ENCODE results near the gene FREM2.

- no peak for TF ChIP-seq FOXP2 (optimal IDR thresholded peaks at IDR 0.05; ENCODE audit: borderline replicate concordance, extremely low read depth, extremely low read length, insufficient read depth)
- no peak for TF ChIP-seq POLR2AphosphoS5 (IDR thresholded peaks at IDR 0.05; ENCODE audit: low read depth, low read length)
- no peak for TF ChIP-seq SIN3A (IDR thresholded peaks at IDR 0.05; ENCODE audit: borderline replicate concordance, insufficient read depth, low read length)
- no peak for TF ChIP-seq TAF1 (IDR thresholded peaks at IDR 0.05; ENCODE audit: borderline replicate concordance, insufficient read depth, low read length)
- no peak for TF ChIP-seq REST (IDR thresholded peaks at IDR 0.05; ENCODE audit: insufficient read depth in 1 of 2, low read depth in 2 of 2, low read length in 2 of 2)
These were observed 88.2 kb downstream of the FREM2 start for GRCh38 chr13:38775085-38775484.
